Measurements from ENCODE around the gene FAM161A. TPM values are rescaled to one million over a fixed set of nuclear protein-coding genes. Genes with fewer than 3 reads are reported as not detected.

The FAM161A gene
- total and polyA plus RNA-seq, 4 donors: 0.75 to 3.1 (median 2.4) TPM

DNA sequence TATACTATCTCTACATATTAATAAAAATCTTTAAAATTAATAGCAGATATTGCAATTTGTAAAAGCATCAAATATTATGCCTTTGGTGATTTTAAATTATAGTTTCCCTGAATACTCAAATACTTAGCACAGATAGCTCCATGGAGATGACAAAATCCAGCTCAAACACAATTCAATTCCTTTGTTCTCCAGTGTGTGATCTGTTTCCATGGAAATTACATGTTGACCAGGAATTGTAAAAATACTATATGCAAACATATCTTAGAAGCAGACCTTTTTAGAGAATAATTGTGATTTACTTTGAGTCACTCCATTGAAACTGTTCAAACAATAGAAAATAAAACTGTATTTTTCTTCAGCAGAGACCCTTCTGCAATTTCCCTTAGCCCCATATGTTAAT, 68.3 kb downstream of the FAM161A start:
- H3K27ac ChIP-seq (ENCODE audit: low read depth in 1 of 2, low read length in 2 of 2): no peak overlapping the region
- no peak for ATAC-seq (ENCODE audit: low FRiP score)
- no peak overlapping the region for H3K4me3 ChIP-seq (ENCODE audit: low read length in 2 of 2)
- intact Hi-C loops (cut with DNase I): no loop called here
- peaks cover 0 to 3% of the 10 kb centered on the region in 2 donors for H3K27me3 ChIP-seq (ENCODE audit: control insufficient read depth in 1 of 2, insufficient read depth in 2 of 2, low read length in 1 of 2)
- no peaks in the 10 kb centered on the region for H3K36me3 ChIP-seq (ENCODE audit: control insufficient read depth in 1 of 2, insufficient read depth in 2 of 2, low read length in 1 of 2)
- H3K9me3 ChIP-seq (ENCODE audit: control insufficient read depth, low read length): peaks cover 5% of the 10 kb centered on the region
- H3K4me1 ChIP-seq (ENCODE audit: control insufficient read depth in 1 of 2, insufficient read depth in 2 of 2, low read length in 2 of 2): no peaks in the 10 kb centered on the region
- DNase-seq: no peak

DNA sequence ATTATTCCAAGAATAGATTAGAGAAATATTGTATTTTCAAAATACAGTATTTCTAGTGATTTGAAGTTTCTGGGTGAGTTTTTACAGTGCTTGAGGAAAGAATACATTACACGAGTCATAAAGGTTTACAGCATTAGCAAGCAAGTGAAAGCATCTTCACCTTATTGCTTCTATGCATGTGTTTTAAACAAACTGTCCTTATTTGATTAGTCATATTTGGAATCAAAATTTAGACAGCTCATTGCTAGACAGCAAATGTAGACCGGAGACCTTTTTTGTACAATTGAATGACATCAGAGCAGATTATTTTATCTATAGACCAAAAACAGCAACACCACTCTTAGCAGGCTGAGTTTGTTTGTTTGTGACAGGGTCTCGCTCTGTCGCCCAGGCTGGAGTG, 69.2 kb downstream of the FAM161A start:
- no peak for ATAC-seq (ENCODE audit: low FRiP score)
- WGBS, 2 donors: 56 to 57% methylated on average over 4 of the region's 4 CpGs
- no peak for DNase-seq
- Histone ChIP-seq H3K27me3 (ENCODE audit: control insufficient read depth in 1 of 2, insufficient read depth in 2 of 2, low read length in 1 of 2) (peaks cover 0 to 3% of the 10 kb centered on the region in 2 donors), H3K4me1 (ENCODE audit: control insufficient read depth in 1 of 2, insufficient read depth in 2 of 2, low read length in 2 of 2) (no peaks in the 10 kb centered on the region), H3K27ac (ENCODE audit: low read depth in 1 of 2, low read length in 2 of 2) (no peak overlapping the region), H3K4me3 (ENCODE audit: low read length in 2 of 2) (no peak overlapping the region), H3K36me3 (ENCODE audit: control insufficient read depth in 1 of 2, insufficient read depth in 2 of 2, low read length in 1 of 2) (no peaks in the 10 kb centered on the region), H3K9me3 (ENCODE audit: control insufficient read depth, low read length) (peaks cover 5% of the 10 kb centered on the region)
- intact Hi-C loops (cut with DNase I): no loop called here

DNA sequence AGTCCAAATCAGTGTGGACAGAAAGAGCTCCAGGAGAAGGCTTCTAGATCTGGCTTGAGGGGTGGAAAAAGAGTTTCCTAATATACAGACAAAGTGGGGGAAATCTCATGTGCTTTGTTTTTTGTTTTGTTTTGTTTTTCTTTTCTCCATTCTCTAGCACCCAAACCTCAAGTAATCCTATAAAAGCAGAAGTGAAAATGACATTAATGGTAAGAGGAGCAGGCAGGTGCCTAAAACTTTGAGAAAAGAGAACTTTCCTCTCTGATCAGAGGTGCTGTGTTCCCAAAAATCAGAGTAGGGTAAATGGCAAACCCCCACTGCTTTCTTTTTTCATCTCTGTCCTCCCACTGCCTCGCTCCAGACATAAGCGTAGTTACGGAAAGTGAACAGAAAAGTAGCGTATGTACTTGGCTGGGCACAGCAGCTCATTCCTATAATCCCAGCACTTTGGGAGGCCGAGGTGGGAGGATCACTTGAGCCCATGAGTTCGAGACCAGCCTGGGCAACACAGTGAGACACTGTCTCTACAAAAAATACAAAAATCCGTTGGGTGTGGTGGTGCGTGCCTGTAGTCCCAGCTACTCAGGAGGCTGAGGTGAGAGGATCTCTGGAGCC, 77.8 kb downstream of the FAM161A start:
- H3K27me3 ChIP-seq (ENCODE audit: control insufficient read depth in 1 of 2, insufficient read depth in 2 of 2, low read length in 1 of 2): no peaks in the 10 kb centered on the region
- 86 to 87% methylated on average over 8 of the region's 8 CpGs for WGBS, 2 donors
- H3K36me3 ChIP-seq (ENCODE audit: control insufficient read depth in 1 of 2, insufficient read depth in 2 of 2, low read length in 1 of 2): no peaks in the 10 kb centered on the region
- intact Hi-C loops (cut with DNase I): no loop called here
- DNase-seq: no peak
- no peak for ATAC-seq (ENCODE audit: low FRiP score)
- no peak overlapping the region for H3K27ac ChIP-seq (ENCODE audit: low read depth in 1 of 2, low read length in 2 of 2)
- H3K4me1 ChIP-seq (ENCODE audit: control insufficient read depth in 1 of 2, insufficient read depth in 2 of 2, low read length in 2 of 2): no peaks in the 10 kb centered on the region
- no peak overlapping the region for H3K4me3 ChIP-seq (ENCODE audit: low read length in 2 of 2)
- peaks cover under 1% of the 10 kb centered on the region for H3K9me3 ChIP-seq (ENCODE audit: control insufficient read depth, low read length)

Other genes starting within 250 kb of the FAM161A start
- 10 to 100 TPM; 78.8 to 99.1 TPM for gene CCT4, start 34.6 kb upstream of the FAM161A start, total RNA-seq
- 10 to 100 TPM; 57.0 to 69.4 TPM for gene CCT4, start 34.6 kb upstream of the FAM161A start, polyA plus RNA-seq
- 10 to 100 TPM; 38.1 to 39.6 TPM for gene COMMD1, start 51.6 kb upstream of the FAM161A start, total RNA-seq
- gene COMMD1, start 51.6 kb upstream of the FAM161A start, polyA plus RNA-seq: 10 to 100 TPM; 59.1 to 70.2 TPM